KBM-7 (cell line): ENCODE measurements around the gene ARHGAP9.

Experiments
- DNase-seq: peaks from one replicate; pipeline ENCODE4 v3.0.0-alpha.2; 2015
- in situ Hi-C: fragments of 300-500 bp; cut with MboI; formaldehyde crosslinking; loops from 2 replicates; pipeline ENCODE4 v1.14.3; 2020; ENCODE audit warnings: low sequenced_read_pairs, low pct_unique_long_range_greater_than_20kb, mixed read lengths

ARHGAP9 gene

DNA sequence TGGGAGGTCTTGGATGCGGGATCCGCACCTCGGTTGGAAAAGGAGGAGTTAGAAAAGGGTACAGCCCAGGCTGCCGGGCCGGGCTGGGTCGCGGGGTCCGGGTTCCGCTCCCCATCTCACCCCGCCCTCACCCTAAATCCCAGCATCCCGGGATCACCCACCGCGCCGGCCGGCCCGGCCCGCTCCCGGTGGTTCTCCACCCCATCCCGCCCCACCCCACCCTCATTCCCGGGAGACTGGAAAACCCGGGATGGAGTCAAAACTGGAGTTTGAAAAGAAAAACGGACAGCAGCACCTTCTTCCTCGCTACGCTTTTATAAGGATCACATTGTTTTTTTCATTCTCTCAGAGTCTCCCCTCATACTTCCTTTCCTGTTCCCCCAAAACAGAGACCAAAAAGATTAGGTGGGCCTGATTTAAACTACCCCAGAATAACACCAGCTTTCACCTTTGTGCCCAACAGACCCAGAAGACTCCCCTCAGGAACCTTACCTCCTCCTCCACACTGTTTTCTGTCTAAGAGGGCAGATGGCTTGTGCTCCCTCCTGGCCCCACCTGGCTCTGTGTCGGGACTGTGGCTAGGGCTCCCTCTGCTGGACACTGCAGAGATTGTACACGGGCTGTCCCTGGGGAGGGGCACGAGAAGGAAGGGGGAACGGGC lies 17.3 kb downstream of the ARHGAP9 start:
- in situ Hi-C loops: no loop called here
- peak; percentile 95 for DNase-seq

DNA sequence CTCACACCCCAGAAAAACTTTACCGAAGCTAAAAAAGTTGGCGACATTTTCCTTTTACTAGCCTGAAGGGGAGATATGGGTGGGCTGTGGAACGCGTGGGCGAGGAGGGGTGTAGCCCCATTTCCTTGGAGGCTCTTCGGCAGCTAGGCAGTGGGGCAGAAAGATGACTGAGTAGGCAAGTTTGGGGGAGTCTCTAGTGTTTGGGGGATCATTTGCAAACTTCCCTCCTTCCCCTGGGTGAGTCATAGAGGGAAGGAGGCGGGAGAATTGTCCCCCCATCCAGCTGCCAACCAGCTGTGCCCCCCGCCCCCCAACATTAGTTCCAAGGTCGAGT lies 17.8 kb downstream of the ARHGAP9 start:
- in situ Hi-C loops: no loop called here
- DNase-seq: peak; percentile 20

DNA sequence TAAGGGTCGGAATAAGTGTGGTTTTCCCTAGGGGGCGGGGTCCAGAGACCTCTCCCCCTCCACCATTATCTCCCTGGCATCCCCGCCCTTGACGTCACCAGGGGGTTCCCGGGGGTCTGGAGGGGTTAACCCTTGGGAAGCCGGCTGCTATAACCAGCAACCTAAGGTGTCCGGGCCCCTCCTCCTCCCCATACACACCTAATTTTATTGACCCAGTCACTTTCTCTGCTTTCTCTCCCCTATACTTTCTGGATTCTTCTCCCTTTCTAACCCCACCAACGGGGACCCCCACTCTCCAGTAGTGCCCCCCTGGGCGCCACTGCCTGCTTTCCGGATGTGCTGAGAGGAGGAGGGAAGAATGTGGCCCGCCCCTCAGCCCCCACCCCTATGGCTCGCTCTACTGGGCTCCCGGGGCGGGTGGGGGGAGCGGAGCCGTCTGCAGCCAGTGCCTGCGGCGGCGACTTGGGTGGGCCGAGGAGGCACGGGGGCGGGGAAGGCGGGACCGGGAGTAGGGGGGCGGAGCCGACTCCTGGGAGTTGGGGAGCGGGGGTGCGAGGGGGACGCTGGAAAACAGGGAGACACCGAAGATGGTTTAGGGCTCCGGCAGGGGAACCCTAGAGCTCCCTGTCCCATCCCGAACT lies 18.3 kb downstream of the ARHGAP9 start:
- no peak for DNase-seq
- in situ Hi-C loops: no loop called here

DNA sequence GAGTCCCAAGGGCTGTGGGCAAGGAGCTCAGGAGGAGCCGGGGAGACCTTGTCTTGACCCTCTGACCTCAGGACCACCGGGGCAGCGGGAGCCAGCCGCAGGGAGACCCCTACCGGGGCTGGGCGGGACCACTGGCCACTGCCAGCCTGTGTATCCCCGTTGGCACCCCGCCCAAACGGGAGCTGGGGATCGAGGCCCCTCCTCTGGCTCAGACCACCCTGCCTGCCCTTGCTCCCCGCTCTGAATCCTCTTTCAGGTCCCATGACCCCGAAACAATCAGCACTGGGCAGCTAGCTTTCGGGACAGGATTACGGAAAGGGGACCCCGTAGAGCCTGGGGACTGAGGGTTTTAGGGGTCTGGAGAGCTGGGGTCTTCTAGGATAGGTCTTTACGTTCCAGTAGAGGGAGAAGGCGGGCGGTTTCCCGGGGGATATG lies 18.8 kb downstream of the ARHGAP9 start:
- DNase-seq: no peak

GRCh38 chr12:57460468-57460784 lies 19.2 kb downstream of the ARHGAP9 start:
- in situ Hi-C loops: no loop called here
- DNase-seq: no peak

More for the DNA sequence above, 18.8 kb downstream of the ARHGAP9 start:
- in situ Hi-C loops: no loop called here

- in situ Hi-C loops: no loop called here
- DNase-seq: peak; percentile 36
Measured at GRCh38 chr12:57459750-57460467, 19.8 kb downstream of the ARHGAP9 start, which contains the start of gene GLI1. Gene GLI1 (plus strand): TSS chr12:57459785. CDS start chr12:57463692, 3,907 bp downstream.

DNA sequence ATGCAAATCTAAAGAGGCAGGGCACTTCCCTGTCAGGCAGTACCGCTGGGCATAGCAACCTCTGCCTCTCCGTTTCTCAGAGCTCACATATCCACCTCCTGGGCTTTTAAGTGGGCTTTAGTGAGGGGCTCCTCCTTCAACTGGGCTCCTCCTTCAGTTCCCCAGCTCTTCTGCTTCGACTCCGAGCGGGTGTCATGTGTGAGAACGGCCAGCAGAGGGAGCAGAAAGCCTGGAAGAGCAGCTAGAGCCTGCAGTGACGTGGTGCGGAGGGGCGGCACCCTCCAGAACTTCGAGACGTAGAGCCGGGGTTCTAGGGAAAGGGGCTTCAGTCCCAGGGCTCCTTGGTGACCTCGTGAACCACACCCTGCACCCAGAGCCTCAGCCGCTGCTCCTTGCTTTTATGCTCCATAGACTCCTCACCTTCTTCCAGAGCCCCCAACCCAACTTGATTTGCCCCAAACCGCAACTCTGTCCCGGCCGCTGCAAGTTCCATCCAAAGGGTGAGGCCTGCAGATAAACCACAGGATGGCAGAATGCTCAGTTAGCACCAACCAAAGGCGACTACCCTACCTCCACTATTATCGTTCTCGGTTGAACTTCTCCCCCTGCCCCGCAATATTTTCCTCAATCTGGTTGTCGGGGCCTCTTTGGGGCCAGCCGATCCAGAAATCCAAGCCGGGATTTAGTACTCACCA lies 20.5 kb downstream of the ARHGAP9 start:
- in situ Hi-C loops: no loop called here
- DNase-seq: peak; percentile 97

- in situ Hi-C loops: no loop called here
- no peak for DNase-seq
Measured at GRCh38 chr12:57458665-57459054, 21.0 kb downstream of the ARHGAP9 start.

GRCh38 chr12:57456737-57457490 lies 22.8 kb downstream of the ARHGAP9 start:
- DNase-seq: no peak
- in situ Hi-C loops: no loop called here

- in situ Hi-C loops: no loop called here
- DNase-seq: peak; percentile 72
Measured at GRCh38 chr12:57456145-57456700, 23.4 kb downstream of the ARHGAP9 start.

- in situ Hi-C loops: no loop called here
- no peak for DNase-seq
Measured at GRCh38 chr12:57455374-57456144, 24.1 kb downstream of the ARHGAP9 start.

- no peak for DNase-seq
- in situ Hi-C loops: no loop called here
Measured at GRCh38 chr12:57454566-57455373, 24.9 kb downstream of the ARHGAP9 start, which contains the start of gene INHBE. Gene INHBE (plus strand): TSS chr12:57455307. CDS start chr12:57455537, 230 bp downstream.

- DNase-seq: no peak
- in situ Hi-C loops: no loop called here
Measured at GRCh38 chr12:57454213-57454565, 25.5 kb downstream of the ARHGAP9 start.

DNA sequence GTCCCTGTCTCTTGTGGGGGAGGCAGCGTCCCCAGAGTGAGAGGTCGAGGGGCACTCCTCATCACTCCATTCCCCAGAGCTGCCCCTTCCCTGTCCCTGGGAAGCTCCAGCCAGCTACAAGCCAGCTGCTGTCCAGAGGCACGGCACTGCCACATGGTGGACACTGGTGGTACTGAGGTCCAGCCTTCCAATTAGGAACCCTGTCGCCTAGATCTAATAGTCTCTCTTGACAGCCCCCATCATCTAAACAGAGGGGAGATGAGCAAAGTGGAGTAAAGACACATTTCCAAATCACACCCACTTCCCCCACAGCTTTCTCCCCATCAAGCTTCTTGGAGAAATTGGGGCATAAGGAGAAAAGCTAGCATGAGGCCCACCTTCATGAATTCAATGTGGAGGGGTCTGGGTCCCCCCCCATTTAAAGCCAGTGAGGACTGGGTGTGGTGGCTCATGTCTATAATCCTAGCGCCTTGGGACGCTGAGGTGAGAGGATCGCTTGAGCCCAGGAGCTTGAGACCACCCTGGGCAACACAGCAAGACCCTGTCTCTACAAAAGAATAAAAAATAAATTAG lies 26.6 kb downstream of the ARHGAP9 start:
- peak; percentile 72 for DNase-seq
- in situ Hi-C loops: no loop called here

DNA sequence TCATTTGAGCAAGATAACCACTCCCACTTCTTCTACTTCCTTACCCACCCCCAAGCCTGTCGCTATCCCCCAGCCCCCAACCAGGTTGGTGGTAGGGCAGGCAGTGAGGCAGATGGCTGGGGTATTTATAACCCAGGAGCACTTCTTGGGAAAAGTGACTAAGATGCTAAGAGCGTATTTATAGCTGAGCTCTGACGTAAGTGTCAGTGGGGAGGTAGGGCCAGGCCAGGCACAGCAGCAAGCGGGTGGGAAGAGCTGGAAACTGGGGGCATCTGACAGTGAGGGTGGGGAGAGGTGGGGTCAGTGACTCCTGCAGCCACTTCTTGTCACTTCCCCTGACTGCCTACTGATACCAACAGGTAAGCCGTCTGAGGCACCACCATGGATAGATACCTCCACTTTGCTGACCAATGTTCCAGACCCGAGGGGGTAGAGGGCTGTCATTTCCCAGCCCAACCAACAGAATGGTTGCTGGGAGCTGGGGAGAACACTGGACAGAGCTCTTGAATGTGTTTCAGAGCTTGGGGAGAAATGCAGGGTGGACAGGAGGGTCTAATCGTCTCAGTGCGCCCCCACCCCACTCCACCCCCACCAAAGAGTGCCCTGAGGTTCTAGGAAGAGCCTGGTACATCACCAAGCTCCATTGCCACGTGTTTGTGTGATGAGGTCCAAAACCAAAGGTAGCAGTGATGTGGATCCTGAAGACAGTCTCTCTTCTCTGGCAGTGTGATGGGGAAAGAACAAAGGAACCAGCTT lies 27.3 kb downstream of the ARHGAP9 start:
- DNase-seq: peak; percentile 68
- in situ Hi-C loops: no loop called here

- no peak for DNase-seq
- in situ Hi-C loops: no loop called here
Measured at GRCh38 chr12:57451233-57451778, 28.4 kb downstream of the ARHGAP9 start.
